ENCODE measurements around the gene CPSF4.

CPSF4 gene

DNA sequence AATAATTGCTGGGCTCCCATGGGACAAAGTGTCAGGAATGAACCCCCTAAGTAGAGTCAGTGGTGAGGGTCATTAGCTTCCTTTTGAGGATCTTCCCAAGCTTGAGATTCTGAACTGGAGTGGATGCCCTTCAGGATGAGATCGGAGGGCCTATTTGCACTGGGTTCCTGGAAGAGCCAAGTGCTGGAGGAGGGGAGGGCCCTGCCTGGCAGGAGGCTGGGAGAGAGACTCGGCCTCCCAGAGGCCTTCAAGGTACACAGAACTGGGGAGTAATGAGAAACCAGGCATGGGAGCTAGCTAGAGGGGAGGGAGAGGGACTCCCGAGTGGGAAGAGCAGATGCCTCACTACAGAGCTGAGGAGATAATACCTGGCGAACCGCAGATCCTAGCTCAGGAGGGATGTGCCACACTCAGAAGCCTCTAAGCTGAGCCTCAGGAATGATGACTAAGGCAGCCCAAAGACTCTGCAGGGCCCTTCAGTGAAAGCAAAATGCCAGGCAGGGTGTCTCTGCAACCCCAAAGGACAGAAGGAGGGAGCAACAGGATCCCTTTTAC, 39.8 kb upstream of the CPSF4 start:
- DNase-seq (ENCODE audit: extremely low read depth, insufficient read length) = no peak
- Histone ChIP-seq H3K36me3 (ENCODE audit: control insufficient read depth, insufficient read depth, low read length) (peaks cover 60% of the 10 kb centered on the region), H3K4me3 (replicated peaks; ENCODE audit: low read depth, low read length) (no peak overlapping the region), H3K27me3 (replicated peaks; ENCODE audit: control insufficient read depth, insufficient read depth, low read length) (no peaks in the 10 kb centered on the region)
- TF ChIP-seq, protein P1, sequence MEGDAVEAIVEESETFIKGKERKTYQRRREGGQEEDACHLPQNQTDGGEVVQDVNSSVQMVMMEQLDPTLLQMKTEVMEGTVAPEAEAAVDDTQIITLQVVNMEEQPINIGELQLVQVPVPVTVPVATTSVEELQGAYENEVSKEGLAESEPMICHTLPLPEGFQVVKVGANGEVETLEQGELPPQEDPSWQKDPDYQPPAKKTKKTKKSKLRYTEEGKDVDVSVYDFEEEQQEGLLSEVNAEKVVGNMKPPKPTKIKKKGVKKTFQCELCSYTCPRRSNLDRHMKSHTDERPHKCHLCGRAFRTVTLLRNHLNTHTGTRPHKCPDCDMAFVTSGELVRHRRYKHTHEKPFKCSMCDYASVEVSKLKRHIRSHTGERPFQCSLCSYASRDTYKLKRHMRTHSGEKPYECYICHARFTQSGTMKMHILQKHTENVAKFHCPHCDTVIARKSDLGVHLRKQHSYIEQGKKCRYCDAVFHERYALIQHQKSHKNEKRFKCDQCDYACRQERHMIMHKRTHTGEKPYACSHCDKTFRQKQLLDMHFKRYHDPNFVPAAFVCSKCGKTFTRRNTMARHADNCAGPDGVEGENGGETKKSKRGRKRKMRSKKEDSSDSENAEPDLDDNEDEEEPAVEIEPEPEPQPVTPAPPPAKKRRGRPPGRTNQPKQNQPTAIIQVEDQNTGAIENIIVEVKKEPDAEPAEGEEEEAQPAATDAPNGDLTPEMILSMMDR (IDR thresholded peaks at IDR 0.05; ENCODE audit: insufficient read depth, low read length, poor library complexity, severe bottlenecking) = no peak

DNA sequence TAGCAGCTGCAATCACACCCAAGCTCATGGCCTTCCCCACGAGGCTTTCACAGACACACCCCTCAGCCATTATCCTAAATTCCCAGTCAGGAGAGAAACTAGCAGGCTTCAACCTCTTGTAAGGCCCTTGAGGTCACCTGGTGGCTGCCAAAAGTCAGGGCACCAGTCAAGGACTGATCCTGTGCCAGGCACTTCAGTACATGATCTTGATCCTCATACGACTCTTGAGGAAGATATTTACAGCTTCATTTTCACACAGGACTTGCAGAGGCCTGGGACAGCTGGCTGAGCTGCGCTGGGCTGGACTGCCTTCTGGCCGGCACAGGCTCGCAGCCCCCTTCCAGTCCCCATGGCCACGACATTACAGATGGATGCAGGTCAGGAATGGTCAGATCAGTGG, 39.1 kb upstream of the CPSF4 start:
- H3K4me3 ChIP-seq (replicated peaks; ENCODE audit: low read depth, low read length) = no peak overlapping the region
- no peaks in the 10 kb centered on the region for H3K27me3 ChIP-seq (replicated peaks; ENCODE audit: control insufficient read depth, insufficient read depth, low read length)
- DNase-seq (ENCODE audit: extremely low read depth, insufficient read length) = no peak
- TF ChIP-seq, protein P1 (IDR thresholded peaks at IDR 0.05; ENCODE audit: insufficient read depth, low read length, poor library complexity, severe bottlenecking) = no peak
- H3K36me3 ChIP-seq (ENCODE audit: control insufficient read depth, insufficient read depth, low read length) = peaks cover 61% of the 10 kb centered on the region

DNA sequence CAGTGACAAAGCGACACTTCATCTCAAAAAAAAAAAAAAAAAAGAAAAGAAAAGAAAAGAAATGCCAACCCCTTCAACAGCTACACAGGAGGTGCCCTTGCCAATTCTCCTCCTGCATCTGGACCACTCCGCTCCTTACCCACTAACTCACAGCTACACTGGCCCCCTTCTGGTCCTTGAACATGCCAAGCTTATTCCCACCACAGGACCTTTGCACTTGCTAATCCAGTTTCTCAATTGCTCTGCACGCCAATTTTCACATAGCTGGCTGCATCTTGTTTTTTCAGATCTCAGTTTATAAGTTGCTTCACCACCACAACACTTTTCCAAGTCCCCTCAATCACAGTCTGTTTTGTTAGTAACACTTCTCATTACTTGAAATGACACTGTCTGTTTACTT, 35.9 kb upstream of the CPSF4 start:
- TF ChIP-seq, protein P1 (IDR thresholded peaks at IDR 0.05; ENCODE audit: insufficient read depth, low read length, poor library complexity, severe bottlenecking) = no peak

DNA sequence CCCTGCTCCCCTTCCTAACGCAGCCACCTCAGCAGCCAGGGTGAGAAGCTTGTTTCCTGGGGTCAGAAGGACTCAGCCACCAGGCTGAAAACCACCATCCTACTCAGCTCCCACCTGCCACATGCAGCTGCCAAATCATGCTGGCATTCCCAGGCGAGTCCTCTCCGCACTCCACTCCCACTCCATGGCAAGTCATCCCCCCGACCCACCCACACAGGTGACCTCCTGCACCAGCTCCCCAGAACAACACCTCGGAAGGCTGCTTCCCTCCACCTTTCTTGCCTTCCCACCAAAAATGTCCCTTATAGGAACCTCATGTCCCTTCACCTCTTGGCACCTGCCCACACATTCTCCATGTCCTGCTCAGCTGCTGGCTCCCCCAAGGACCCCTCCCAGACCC, 35.0 kb upstream of the CPSF4 start:
- H3K27me3 ChIP-seq (replicated peaks; ENCODE audit: control insufficient read depth, insufficient read depth, low read length) = no peaks in the 10 kb centered on the region
- TF ChIP-seq, protein P1 (IDR thresholded peaks at IDR 0.05; ENCODE audit: insufficient read depth, low read length, poor library complexity, severe bottlenecking) = no peak
- DNase-seq (ENCODE audit: extremely low read depth, insufficient read length) = no peak
- H3K4me3 ChIP-seq (replicated peaks; ENCODE audit: low read depth, low read length) = no peak overlapping the region
- peaks cover 40% of the 10 kb centered on the region for H3K36me3 ChIP-seq (ENCODE audit: control insufficient read depth, insufficient read depth, low read length)

More for the DNA sequence above, 35.9 kb upstream of the CPSF4 start:
- DNase-seq (ENCODE audit: extremely low read depth, insufficient read length) = no peak
- Histone ChIP-seq H3K4me3 (replicated peaks; ENCODE audit: low read depth, low read length) (no peak overlapping the region), H3K36me3 (ENCODE audit: control insufficient read depth, insufficient read depth, low read length) (peaks cover 46% of the 10 kb centered on the region), H3K27me3 (replicated peaks; ENCODE audit: control insufficient read depth, insufficient read depth, low read length) (no peaks in the 10 kb centered on the region)

DNA sequence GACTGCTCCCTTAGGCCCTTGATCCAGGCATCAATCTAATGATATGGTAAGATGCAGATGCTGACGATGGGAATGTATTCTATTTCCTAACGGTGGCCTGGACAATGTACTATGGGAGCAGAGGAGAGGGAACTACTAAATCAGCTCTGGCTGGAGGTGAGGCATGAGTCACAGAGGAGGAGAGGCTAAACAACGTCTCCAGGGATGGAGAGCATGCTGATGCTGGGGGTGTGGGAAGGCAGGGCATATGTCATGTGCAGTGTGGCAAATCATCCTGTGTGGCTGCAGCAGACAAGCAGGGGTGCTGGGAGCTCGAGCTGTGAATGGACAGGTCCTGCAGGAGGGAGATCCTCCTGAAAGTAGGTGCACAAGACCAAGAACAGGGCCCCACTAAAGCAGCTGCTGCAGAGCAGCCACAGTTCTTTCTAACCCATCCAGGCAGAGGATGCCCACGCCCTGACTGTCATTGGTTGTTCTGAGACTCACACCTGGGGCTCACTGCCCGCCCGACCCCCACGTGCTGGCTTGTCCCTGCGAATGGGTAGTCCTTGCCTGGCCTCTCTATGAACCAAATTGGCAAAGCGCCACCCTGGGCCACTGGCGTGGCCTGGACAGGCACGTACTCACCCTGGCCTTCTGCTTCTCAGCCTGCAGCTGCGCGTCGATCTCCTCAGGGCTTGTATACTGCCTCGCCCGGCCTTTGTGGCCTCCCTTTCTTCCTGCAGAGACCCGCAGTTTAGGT, 34.3 kb upstream of the CPSF4 start:
- H3K36me3 ChIP-seq (ENCODE audit: control insufficient read depth, insufficient read depth, low read length) = peaks cover 35% of the 10 kb centered on the region
- TF ChIP-seq, protein P1 (IDR thresholded peaks at IDR 0.05; ENCODE audit: insufficient read depth, low read length, poor library complexity, severe bottlenecking) = no peak
- no peak for DNase-seq (ENCODE audit: extremely low read depth, insufficient read length)
- H3K27me3 ChIP-seq (replicated peaks; ENCODE audit: control insufficient read depth, insufficient read depth, low read length) = no peaks in the 10 kb centered on the region
- no peak overlapping the region for H3K4me3 ChIP-seq (replicated peaks; ENCODE audit: low read depth, low read length)

Measured in GM06990 (cell line).